HFF-Myc (cell line): ENCODE results near the gene OR10A3.

Experiments used
- DNase-seq: peaks from one replicate; pipeline ENCODE4 v3.0.0-alpha.2; 2011; ENCODE audit warnings: low read depth; ENCODE audit errors: extremely low read depth
- H3K4me3 ChIP-seq: replicated peaks from 2 replicates; pipeline ENCODE4 v1.5.1; 2011; ENCODE audit warnings: low read depth, mild to moderate bottlenecking, control low read depth, low read length
- TF ChIP-seq, protein P1 (sequence below): IDR thresholded peaks from 2 replicates; pipeline ENCODE4 v1.5.1; 2012; ENCODE audit warnings: mild to moderate bottlenecking, low read depth, low read length, control low read depth; ENCODE audit errors: missing control alignments

The OR10A3 gene

DNA sequence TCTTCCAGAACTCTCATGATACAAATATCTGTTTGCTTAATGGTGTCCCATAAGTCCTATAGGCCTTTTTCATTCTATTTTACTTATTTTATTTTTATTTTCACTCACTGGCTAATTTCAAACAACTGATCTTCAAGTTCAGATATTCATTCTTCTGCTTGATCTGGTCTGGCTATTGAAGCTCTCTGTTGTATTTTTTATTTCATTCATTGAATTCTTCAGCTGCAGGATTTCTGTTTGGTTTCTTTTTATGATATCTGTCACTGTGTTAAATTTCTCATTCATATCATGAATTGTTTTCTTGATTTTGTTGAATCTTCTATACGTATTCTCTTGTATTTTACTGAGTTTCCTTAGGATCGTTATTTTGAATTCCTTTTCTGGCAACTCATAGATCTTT lies 2.6 kb upstream of the OR10A3 start:
- no peak overlapping the region for H3K4me3 ChIP-seq
- TF ChIP-seq, protein P1, sequence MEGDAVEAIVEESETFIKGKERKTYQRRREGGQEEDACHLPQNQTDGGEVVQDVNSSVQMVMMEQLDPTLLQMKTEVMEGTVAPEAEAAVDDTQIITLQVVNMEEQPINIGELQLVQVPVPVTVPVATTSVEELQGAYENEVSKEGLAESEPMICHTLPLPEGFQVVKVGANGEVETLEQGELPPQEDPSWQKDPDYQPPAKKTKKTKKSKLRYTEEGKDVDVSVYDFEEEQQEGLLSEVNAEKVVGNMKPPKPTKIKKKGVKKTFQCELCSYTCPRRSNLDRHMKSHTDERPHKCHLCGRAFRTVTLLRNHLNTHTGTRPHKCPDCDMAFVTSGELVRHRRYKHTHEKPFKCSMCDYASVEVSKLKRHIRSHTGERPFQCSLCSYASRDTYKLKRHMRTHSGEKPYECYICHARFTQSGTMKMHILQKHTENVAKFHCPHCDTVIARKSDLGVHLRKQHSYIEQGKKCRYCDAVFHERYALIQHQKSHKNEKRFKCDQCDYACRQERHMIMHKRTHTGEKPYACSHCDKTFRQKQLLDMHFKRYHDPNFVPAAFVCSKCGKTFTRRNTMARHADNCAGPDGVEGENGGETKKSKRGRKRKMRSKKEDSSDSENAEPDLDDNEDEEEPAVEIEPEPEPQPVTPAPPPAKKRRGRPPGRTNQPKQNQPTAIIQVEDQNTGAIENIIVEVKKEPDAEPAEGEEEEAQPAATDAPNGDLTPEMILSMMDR: no peak
- no peak for DNase-seq

DNA sequence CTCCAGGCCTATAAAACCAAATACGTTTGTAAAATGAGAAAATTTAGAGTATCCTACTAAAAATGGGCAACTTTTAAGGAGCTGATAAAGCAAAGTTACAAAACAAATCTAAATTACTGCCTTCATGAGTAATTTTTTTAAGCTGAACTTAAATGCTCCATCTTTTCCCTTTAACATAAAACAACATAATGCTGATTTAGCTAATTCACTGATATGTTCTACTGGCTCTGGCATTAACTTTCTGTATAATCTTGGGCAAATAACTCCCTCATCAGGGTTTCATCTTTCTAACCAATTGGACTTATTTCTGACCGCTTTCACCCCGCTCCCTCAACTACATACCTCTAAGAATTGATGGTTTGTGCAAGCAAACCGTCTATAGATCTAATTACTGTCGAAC lies 362 bp downstream of the OR10A3 start:
- H3K4me3 ChIP-seq: no peak overlapping the region
- TF ChIP-seq, protein P1: no peak

GRCh38 chr11:7936615-7937014 lies 4.9 kb downstream of the OR10A3 start:
- no peak overlapping the region for H3K4me3 ChIP-seq
- no peak for DNase-seq
- TF ChIP-seq, protein P1: no peak

More for the DNA sequence above, 362 bp downstream of the OR10A3 start:
- no peak for DNase-seq

DNA sequence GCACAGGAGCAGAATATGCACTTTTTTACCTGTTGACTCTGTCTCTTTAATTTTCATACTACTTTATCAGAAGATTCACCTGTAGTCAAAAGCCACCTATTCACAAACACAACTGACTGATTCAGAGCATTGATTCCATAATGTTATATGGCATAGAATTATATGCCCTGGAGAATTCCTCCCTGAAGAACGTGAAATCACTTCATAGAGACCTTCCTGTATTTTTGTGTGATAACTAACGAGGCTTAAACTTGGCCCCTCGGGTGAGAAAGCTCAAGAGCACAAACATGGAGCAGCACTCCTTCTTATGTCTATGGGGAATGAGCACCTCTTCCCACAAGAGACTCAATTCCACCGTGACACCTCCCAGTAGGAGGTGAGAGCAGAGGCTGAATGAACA lies 10.3 kb downstream of the OR10A3 start, which contains the start of gene OR10A6:
TSS of gene OR10A6 (minus strand) at position 101 of the 400 bp plus-strand sequence. CDS start 2,606 bp downstream, outside the sequence.
- DNase-seq: no peak
- no peak within 1 kb of the TSS for H3K4me3 ChIP-seq
- TF ChIP-seq, protein P1: no peak

DNA sequence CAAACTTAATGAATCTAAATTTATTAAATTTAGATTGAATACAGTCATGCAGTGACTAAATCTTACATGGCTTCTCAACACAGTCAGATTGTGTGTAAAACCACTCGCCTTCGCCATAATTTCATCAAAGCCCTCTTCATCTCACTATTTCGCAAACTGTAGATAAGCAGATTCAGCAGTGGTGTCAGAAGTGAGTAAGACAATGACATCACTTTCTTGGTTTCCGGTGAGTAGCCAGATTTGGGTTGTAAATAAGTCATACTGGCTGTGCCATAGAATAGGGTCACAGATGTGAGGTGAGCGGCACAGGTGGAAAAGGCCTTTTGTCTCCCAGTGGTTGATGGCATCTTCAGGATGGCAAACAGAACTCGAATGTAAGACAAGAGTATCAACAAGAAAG lies 13.9 kb downstream of the OR10A3 start:
- TF ChIP-seq, protein P1: no peak
- H3K4me3 ChIP-seq: no peak overlapping the region
- no peak for DNase-seq

DNA sequence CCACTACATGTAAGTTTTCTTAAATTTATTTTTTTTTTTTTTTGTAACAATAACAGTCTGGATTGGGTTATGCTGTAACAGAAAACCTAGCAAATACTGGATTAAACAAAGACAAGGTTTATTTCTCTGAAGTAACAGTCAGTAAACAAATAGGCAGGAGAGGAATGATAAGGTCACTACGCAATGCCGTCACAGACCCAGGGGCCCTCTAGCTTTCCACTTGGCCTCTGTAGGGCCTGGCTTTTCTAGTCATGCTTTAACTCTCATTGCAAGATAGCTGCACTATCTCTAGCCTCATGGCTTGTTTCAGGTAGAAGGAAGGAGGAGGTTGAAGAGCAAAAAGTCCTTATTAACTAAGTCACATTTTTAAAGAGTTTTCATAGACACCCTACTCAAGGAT lies 17.0 kb downstream of the OR10A3 start:
- H3K4me3 ChIP-seq: no peak overlapping the region
- TF ChIP-seq, protein P1: no peak
- DNase-seq: no peak

DNA sequence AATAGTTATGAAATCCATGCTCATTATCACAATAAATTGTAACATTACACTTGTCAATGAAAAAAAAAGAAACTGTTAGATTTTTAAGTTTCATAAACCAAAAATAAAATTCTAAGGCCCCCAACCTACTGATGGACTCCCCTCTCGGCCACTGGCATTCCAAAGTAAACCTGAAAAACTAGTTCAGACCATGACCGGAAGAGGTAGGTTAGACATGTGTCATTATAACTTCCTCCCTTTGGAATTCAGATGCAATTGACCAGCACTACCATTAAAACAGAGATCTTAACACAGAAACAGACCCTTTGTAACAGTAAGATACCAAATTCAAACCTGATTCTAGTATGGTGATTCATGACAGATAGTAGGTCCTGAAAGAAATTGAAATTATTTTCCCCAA lies 23.4 kb downstream of the OR10A3 start:
- DNase-seq: no peak
- TF ChIP-seq, protein P1: no peak
- no peak overlapping the region for H3K4me3 ChIP-seq
